HG03196 (cell line): ENCODE data around the gene ZCRB1.
"Not testable (repeated sequence)": the region's sequence is repeated elsewhere in the genome, so short reads cannot be mapped to it uniquely, and the experiment has no call there.

ENCODE experiments used
- ATAC-seq: cut with Tn5 transposase; IDR thresholded peaks from one replicate; pipeline ENCODE4 v1.9.1; 2021; ENCODE audit not compliant: unreplicated experiment

The ZCRB1 gene

GRCh38 chr12:42330097-42330496 lies 4.2 kb upstream of the ZCRB1 start:
- ATAC-seq, result not testable (repeated sequence)

GRCh38 chr12:42327227-42327590 lies 1.3 kb upstream of the ZCRB1 start:
- ATAC-seq, result no peak

- peak; percentile 19 for ATAC-seq
Measured at GRCh38 chr12:42326541-42327226, 790 bp upstream of the ZCRB1 start.

- no peak for ATAC-seq
Measured at GRCh38 chr12:42325326-42325652, 605 bp downstream of the ZCRB1 start.

- ATAC-seq, result no peak
Measured at GRCh38 chr12:42323856-42324255, 2.0 kb downstream of the ZCRB1 start.

GRCh38 chr12:42322567-42322966 lies 3.3 kb downstream of the ZCRB1 start:
- ATAC-seq, result no peak

- ATAC-seq, result no peak
Measured at GRCh38 chr12:42320796-42321195, 5.1 kb downstream of the ZCRB1 start.

- no peak for ATAC-seq
Measured at GRCh38 chr12:42315108-42315507, 10.8 kb downstream of the ZCRB1 start.

GRCh38 chr12:42309996-42310395 lies 15.9 kb downstream of the ZCRB1 start:
- ATAC-seq, result no peak

- ATAC-seq, result no peak
Measured at GRCh38 chr12:42308390-42308789, 17.5 kb downstream of the ZCRB1 start.

GRCh38 chr12:42306297-42306696 lies 19.6 kb downstream of the ZCRB1 start:
- ATAC-seq, result no peak

GRCh38 chr12:42299392-42300308 lies 26.2 kb downstream of the ZCRB1 start:
- ATAC-seq, result peak; percentile 83

- ATAC-seq, result no peak
Measured at GRCh38 chr12:42298887-42299286, 27.0 kb downstream of the ZCRB1 start.

GRCh38 chr12:42296503-42297109 lies 29.3 kb downstream of the ZCRB1 start:
- no peak for ATAC-seq

GRCh38 chr12:42291680-42292079 lies 34.2 kb downstream of the ZCRB1 start:
- no peak for ATAC-seq

- ATAC-seq, result no peak
Measured at GRCh38 chr12:42288544-42288943, 37.4 kb downstream of the ZCRB1 start.

- ATAC-seq, result no peak
Measured at GRCh38 chr12:42286741-42287140, 39.2 kb downstream of the ZCRB1 start.

GRCh38 chr12:42285431-42285830 lies 40.5 kb downstream of the ZCRB1 start:
- no peak for ATAC-seq

GRCh38 chr12:42284876-42285275 lies 41.0 kb downstream of the ZCRB1 start:
- ATAC-seq, result no peak

- no peak for ATAC-seq
Measured at GRCh38 chr12:42284157-42284556, 41.7 kb downstream of the ZCRB1 start.

GRCh38 chr12:42283739-42284138 lies 42.2 kb downstream of the ZCRB1 start:
- ATAC-seq, result no peak

GRCh38 chr12:42282294-42282693 lies 43.6 kb downstream of the ZCRB1 start:
- ATAC-seq, result no peak
